ENCODE measurements around the gene KRTAP10-8. TPM values are rescaled to one million over a fixed set of nuclear protein-coding genes. Genes with fewer than 3 reads are reported as not detected.

The KRTAP10-8 gene
- total and polyA plus RNA-seq, 2 experiments from 2014 or later = not detected

DNA sequence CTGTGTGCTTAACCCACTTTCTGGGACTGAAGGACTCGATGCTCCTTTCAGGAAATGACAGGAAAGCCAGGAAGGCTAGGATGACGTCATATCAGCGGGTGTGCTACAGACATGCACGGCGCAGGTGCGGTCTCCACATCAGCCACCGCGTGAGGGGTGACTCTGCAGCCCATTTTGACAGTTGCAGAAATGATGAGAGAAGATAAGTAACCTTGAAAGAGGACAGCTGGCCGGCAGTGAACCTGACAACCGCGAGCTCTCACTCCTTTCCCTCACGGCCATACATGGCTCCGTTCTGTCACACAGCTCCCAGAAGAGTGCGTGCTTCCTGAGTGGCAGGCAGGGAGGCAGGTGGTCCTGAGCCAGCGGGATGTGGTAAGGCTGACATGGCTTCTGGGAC, 29.8 kb upstream of the KRTAP10-8 start (continued):
- TF ChIP-seq, protein P1, sequence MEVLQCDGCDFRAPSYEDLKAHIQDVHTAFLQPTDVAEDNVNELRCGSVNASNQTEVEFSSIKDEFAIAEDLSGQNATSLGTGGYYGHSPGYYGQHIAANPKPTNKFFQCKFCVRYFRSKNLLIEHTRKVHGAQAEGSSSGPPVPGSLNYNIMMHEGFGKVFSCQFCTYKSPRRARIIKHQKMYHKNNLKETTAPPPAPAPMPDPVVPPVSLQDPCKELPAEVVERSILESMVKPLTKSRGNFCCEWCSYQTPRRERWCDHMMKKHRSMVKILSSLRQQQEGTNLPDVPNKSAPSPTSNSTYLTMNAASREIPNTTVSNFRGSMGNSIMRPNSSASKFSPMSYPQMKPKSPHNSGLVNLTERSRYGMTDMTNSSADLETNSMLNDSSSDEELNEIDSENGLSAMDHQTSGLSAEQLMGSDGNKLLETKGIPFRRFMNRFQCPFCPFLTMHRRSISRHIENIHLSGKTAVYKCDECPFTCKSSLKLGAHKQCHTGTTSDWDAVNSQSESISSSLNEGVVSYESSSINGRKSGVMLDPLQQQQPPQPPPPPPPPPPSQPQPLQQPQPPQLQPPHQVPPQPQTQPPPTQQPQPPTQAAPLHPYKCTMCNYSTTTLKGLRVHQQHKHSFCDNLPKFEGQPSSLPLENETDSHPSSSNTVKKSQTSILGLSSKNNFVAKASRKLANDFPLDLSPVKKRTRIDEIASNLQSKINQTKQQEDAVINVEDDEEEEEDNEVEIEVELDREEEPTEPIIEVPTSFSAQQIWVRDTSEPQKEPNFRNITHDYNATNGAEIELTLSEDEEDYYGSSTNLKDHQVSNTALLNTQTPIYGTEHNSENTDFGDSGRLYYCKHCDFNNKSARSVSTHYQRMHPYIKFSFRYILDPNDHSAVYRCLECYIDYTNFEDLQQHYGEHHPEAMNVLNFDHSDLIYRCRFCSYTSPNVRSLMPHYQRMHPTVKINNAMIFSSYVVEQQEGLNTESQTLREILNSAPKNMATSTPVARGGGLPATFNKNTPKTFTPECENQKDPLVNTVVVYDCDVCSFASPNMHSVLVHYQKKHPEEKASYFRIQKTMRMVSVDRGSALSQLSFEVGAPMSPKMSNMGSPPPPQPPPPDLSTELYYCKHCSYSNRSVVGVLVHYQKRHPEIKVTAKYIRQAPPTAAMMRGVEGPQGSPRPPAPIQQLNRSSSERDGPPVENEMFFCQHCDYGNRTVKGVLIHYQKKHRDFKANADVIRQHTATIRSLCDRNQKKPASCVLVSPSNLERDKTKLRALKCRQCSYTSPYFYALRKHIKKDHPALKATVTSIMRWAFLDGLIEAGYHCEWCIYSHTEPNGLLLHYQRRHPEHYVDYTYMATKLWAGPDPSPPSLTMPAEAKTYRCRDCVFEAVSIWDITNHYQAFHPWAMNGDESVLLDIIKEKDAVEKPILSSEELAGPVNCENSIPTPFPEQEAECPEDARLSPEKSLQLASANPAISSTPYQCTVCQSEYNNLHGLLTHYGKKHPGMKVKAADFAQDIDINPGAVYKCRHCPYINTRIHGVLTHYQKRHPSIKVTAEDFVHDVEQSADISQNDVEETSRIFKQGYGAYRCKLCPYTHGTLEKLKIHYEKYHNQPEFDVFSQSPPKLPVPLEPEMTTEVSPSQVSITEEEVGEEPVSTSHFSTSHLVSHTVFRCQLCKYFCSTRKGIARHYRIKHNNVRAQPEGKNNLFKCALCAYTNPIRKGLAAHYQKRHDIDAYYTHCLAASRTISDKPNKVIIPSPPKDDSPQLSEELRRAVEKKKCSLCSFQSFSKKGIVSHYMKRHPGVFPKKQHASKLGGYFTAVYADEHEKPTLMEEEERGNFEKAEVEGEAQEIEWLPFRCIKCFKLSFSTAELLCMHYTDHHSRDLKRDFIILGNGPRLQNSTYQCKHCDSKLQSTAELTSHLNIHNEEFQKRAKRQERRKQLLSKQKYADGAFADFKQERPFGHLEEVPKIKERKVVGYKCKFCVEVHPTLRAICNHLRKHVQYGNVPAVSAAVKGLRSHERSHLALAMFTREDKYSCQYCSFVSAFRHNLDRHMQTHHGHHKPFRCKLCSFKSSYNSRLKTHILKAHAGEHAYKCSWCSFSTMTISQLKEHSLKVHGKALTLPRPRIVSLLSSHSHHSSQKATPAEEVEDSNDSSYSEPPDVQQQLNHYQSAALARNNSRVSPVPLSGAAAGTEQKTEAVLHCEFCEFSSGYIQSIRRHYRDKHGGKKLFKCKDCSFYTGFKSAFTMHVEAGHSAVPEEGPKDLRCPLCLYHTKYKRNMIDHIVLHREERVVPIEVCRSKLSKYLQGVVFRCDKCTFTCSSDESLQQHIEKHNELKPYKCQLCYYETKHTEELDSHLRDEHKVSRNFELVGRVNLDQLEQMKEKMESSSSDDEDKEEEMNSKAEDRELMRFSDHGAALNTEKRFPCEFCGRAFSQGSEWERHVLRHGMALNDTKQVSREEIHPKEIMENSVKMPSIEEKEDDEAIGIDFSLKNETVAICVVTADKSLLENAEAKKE (CRISPR knock-in tag; IDR thresholded peaks at IDR 0.05) = no peak
- TF ChIP-seq, protein P2, sequence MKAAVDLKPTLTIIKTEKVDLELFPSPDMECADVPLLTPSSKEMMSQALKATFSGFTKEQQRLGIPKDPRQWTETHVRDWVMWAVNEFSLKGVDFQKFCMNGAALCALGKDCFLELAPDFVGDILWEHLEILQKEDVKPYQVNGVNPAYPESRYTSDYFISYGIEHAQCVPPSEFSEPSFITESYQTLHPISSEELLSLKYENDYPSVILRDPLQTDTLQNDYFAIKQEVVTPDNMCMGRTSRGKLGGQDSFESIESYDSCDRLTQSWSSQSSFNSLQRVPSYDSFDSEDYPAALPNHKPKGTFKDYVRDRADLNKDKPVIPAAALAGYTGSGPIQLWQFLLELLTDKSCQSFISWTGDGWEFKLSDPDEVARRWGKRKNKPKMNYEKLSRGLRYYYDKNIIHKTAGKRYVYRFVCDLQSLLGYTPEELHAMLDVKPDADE (IDR thresholded peaks at IDR 0.05) = no peak

DNA sequence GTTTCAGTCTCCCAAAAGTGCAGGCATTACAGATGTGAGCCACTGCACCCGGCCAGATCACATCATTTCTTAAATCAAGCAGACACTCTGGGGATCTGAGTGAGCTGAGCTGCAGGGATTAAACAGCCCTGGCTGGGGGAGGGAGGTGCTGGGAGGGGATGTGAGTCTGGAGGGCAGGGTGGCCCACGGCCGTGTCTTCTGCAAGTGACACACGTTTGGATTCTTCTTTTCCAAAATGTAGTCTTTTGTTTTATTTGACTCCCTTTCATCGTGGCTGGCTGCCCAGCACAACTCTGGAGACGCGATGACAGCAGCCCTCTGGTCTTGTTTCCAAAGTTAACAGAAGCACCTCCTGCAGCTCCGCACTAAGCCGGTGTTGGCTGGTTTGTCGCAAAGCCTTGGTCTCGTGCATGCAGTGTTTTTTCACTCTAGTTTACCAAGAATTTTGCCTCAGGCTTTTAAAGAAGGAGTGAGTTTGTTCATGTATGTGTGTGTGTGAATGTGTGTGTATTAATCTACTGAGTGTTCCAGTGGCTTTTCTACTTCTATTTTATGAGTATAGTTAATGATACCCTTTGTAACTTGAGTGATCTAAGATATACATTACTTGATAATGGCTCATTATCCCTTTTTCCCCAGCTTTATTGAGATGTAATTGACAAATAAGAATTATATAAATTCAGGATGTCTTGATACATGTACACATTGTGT, 28.6 kb upstream of the KRTAP10-8 start:
- H3F3A ChIP-seq (replicated peaks; ENCODE audit: low read depth) = no peaks in the 10 kb centered on the region
- Mint-ChIP-seq H3K9me3 (peaks cover 11% of the 10 kb centered on the region), H3K4me3 (no peak overlapping the region), H3K4me1 (peaks cover 7% of the 10 kb centered on the region), H3K27me3 (ENCODE audit: insufficient read depth, low read depth, poor library complexity) (peaks cover 9% of the 10 kb centered on the region), H3K36me3 (ENCODE audit: low read depth) (no peaks in the 10 kb centered on the region), H3K27ac (no peak overlapping the region)
- H3K27me3 ChIP-seq (ENCODE audit: insufficient read depth) = no peaks in the 10 kb centered on the region
- no peak overlapping the region for H3K4me2 ChIP-seq
- H3K9me2 ChIP-seq (ENCODE audit: insufficient read depth) = no peaks in the 10 kb centered on the region
- H3K36me3 ChIP-seq (ENCODE audit: insufficient read depth) = no peaks in the 10 kb centered on the region
- no peak for DNase-seq (ENCODE audit: low spot score)
- no peak overlapping the region for H3K27ac ChIP-seq (ENCODE audit: low read depth)
- H2AFZ ChIP-seq = no peak overlapping the region
- peak; percentile 63 for ATAC-seq
- H3K79me2 ChIP-seq (replicated peaks; ENCODE audit: insufficient read depth) = no peaks in the 10 kb centered on the region
- H3K4me1 ChIP-seq (ENCODE audit: insufficient read depth) = no peaks in the 10 kb centered on the region
- TF ChIP-seq, protein P1 (CRISPR knock-in tag; IDR thresholded peaks at IDR 0.05) = no peak
- TF ChIP-seq EZH2 (IDR thresholded peaks at IDR 0.05; ENCODE audit: low read depth, unreplicated experiment) = no peak
- TF ChIP-seq NANOG (IDR thresholded peaks at IDR 0.05; ENCODE audit: borderline replicate concordance) = no peak
- TF ChIP-seq, protein P2 (IDR thresholded peaks at IDR 0.05) = no peak
- no peaks in the 10 kb centered on the region for H4K20me1 ChIP-seq (replicated peaks; ENCODE audit: insufficient read depth)
- no peak overlapping the region for H3K4me3 ChIP-seq
